HCT116 (cell line): Measurements from ENCODE around the gene TCF20. TPM values are rescaled to one million over a fixed set of nuclear protein-coding genes. Genes with fewer than 3 reads are reported as not detected.
A peak's percentile ranks its signal among the peaks of the same experiment; 100 is the strongest.

ENCODE experiments used
- ATAC-seq: fragments of 200-7000 bp; cut with Tn5 transposase; 2 replicates; pipeline ENCODE4 v1.9.1; 2020; ENCODE audit warnings: mild to moderate bottlenecking, moderate library complexity
- BruUV-seq: library from RNA; stranded (reverse); fragments of 400-500 nt; replicated peaks from 2 replicates; lab custom pipeline; 2021; lab: Mats Ljungman, UMichigan
- CTCF ChIA-PET: fragments of 300-600 bp; sonication (Branson Sonifier 250); formaldehyde crosslinking; loops from one replicate; lab custom pipeline; 2021; ENCODE audit warnings: antibody characterized with exemption; lab: Charles Lee
- POLR2A ChIA-PET: fragments of 300-600, 350-600 bp; sonication (Branson Sonifier 250); formaldehyde crosslinking; loops from one replicate; lab custom pipeline; 2021; ENCODE audit warnings: antibody characterized with exemption; lab: Charles Lee
- RAD21 ChIA-PET, 2 experiments: fragments of 300-600 bp; sonication (Branson Sonifier 250); formaldehyde crosslinking; loops; one replicate each; lab custom pipeline; 2023; ENCODE audit warnings: low total read pairs in 2 of 2; ENCODE audit not compliant: uncharacterized antibody in 2 of 2, unreplicated experiment in 2 of 2, low non-redundant PET in 1 of 2; lab: Charles Lee
- DNase-seq: peaks from one replicate; pipeline ENCODE4 v3.0.0-alpha.2; 2010; ENCODE audit warnings: low read depth, low spot score
- H2AFZ ChIP-seq: fragments of 200-600 bp; shearing (Covaris generic), sonication (generic); 2 replicates; pipeline ENCODE4 v1.6.1; 2017; ENCODE audit warnings: low read depth, mixed run types, mixed read lengths, antibody characterized with exemption, low read length; ENCODE audit not compliant: poor library complexity, severe bottlenecking
- H3K27ac ChIP-seq: 2 replicates; pipeline ENCODE4 v1.5.1; 2012; ENCODE audit warnings: low read depth, low read length
- H3K27me3 ChIP-seq: fragments of 200-600 bp; sonication (generic); 2 replicates; pipeline ENCODE4 v1.6.1; 2016; ENCODE audit warnings: mixed run types, low read length, mixed read lengths; ENCODE audit not compliant: insufficient read depth
- H3K36me3 ChIP-seq, 2 experiments: fragments of 200-500 bp in 1 of 2; fragments of 200-600 bp in 1 of 2; sonication (Bioruptor generic) in 1 of 2; sonication (generic) in 1 of 2; 2 replicates each; pipeline versions ENCODE4 v1.5.1 to v1.6.1; 2014 to 2016; ENCODE audit warnings: low read length in 2 of 2, inconsistent platforms in 1 of 2, mixed read lengths in 1 of 2, mixed run types in 1 of 2; ENCODE audit not compliant: insufficient read depth in 2 of 2, control insufficient read depth in 1 of 2
- H3K4me1 ChIP-seq, 2 experiments: fragments of 200-600 bp in 1 of 2; sonication (generic) in 1 of 2; 2 replicates each; pipeline versions ENCODE4 v1.5.1 to v1.6.1; 2012 to 2017; ENCODE audit warnings: low read length in 2 of 2, inconsistent platforms in 1 of 2, mild to moderate bottlenecking in 1 of 2, mixed read lengths in 1 of 2, mixed run types in 1 of 2, moderate library complexity in 1 of 2; ENCODE audit not compliant: insufficient read depth in 2 of 2, control insufficient read depth in 1 of 2
- H3K4me2 ChIP-seq: fragments of 200-600 bp; sonication (generic); 2 replicates; pipeline ENCODE4 v1.6.1; 2017; ENCODE audit warnings: mixed run types, low read length, mixed read lengths
- H3K4me3 ChIP-seq, 2 experiments: fragments of 200-600 bp in 1 of 2; sonication (generic) in 1 of 2; replicated peaks in 1 of 2; 2 replicates each; pipeline ENCODE4 v1.5.1; 2011 to 2016; ENCODE audit warnings: low read length in 2 of 2, control low read depth in 1 of 2, low read depth in 1 of 2, mild to moderate bottlenecking in 1 of 2, mixed read lengths in 1 of 2, mixed run types in 1 of 2
- H3K79me2 ChIP-seq: fragments of 200-600 bp; sonication (generic); 2 replicates; pipeline ENCODE4 v1.6.1; 2017; ENCODE audit warnings: mild to moderate bottlenecking, mixed run types, low read length, moderate library complexity, mixed read lengths; ENCODE audit not compliant: insufficient read depth
- H3K9ac ChIP-seq: fragments of 200-600 bp; sonication (generic); 2 replicates; pipeline ENCODE4 v1.6.1; 2016; ENCODE audit warnings: low read length, mixed read lengths
- H3K9me2 ChIP-seq: fragments of 200-600 bp; sonication (generic), shearing (Covaris generic); 2 replicates; pipeline ENCODE4 v1.6.1; 2017; ENCODE audit warnings: mixed run types, mild to moderate bottlenecking, moderate library complexity; ENCODE audit not compliant: insufficient read depth
- H3K9me3 ChIP-seq, 2 experiments: fragments of 200-500 bp in 1 of 2; fragments of 200-600 bp in 1 of 2; sonication (Bioruptor generic) in 1 of 2; sonication (generic) in 1 of 2; 2 replicates each; pipeline ENCODE4 v1.6.1; 2014 to 2017; ENCODE audit warnings: low read length in 2 of 2, mixed read lengths in 2 of 2, inconsistent platforms in 1 of 2, low read depth in 1 of 2, mild to moderate bottlenecking in 1 of 2, mixed run types in 1 of 2, moderate library complexity in 1 of 2; ENCODE audit not compliant: control insufficient read depth in 1 of 2, insufficient read depth in 1 of 2
- H4K20me1 ChIP-seq: fragments of 200-600 bp; sonication (generic), shearing (Covaris generic); 2 replicates; pipeline ENCODE4 v1.6.1; 2017; ENCODE audit warnings: mixed run types, mild to moderate bottlenecking, moderate library complexity; ENCODE audit not compliant: insufficient read depth
- CBX3 ChIP-seq: IDR thresholded peaks from 2 replicates; pipeline ENCODE4 v1.6.1; 2012; ENCODE audit warnings: low read depth
- CEBPB ChIP-seq: IDR thresholded peaks from 2 replicates; pipeline ENCODE4 v1.6.1; 2012; ENCODE audit warnings: low read depth
- EGR1 ChIP-seq: IDR thresholded peaks from 2 replicates; pipeline ENCODE4 v1.6.1; 2012; ENCODE audit warnings: low read depth
- FOSL1 ChIP-seq: IDR thresholded peaks from 2 replicates; pipeline ENCODE4 v1.6.1; 2012; ENCODE audit warnings: low read depth
- POLR2AphosphoS5 ChIP-seq: IDR thresholded peaks from 2 replicates; pipeline ENCODE4 v1.6.1; 2011; ENCODE audit warnings: mild to moderate bottlenecking, low read depth, low read length, moderate library complexity
- RAD21 ChIP-seq: IDR thresholded peaks from 2 replicates; pipeline ENCODE4 v1.6.1; 2012; ENCODE audit warnings: low read depth, mild to moderate bottlenecking
- SP1 ChIP-seq: IDR thresholded peaks from 2 replicates; pipeline ENCODE4 v1.6.1; 2012; ENCODE audit warnings: low read depth
- YY1 ChIP-seq: IDR thresholded peaks from 2 replicates; pipeline ENCODE4 v1.6.1; 2011; ENCODE audit warnings: low read length, low read depth, moderate library complexity, mild to moderate bottlenecking; ENCODE audit not compliant: insufficient replicate concordance; ENCODE audit errors: extremely low read depth
- ZFX ChIP-seq: fragments of 450-650 bp; IDR thresholded peaks from 2 replicates; pipeline ENCODE4 v1.6.1; 2017
- intact Hi-C: fragments of 100-400 bp; cut with micrococcal nuclease; formaldehyde crosslinking; loops from 2 replicates; pipeline ENCODE4 v1.10.0; 2022
- total RNA-seq: library from RNA; stranded (reverse); gene quantifications from one replicate; pipeline ENCODE4 v1.2.1, GENCODE V29; 2021; ENCODE audit not compliant: unreplicated experiment
- TF ChIP-seq, protein P1 (sequence below): IDR thresholded peaks from 2 replicates; pipeline ENCODE4 v1.6.1; 2011; ENCODE audit warnings: mild to moderate bottlenecking, low read length, moderate library complexity; ENCODE audit not compliant: insufficient replicate concordance; ENCODE audit errors: extremely low read depth
- TF ChIP-seq, protein P2 (sequence below): IDR thresholded peaks from 2 replicates; pipeline ENCODE4 v1.6.1; 2012
- TF ChIP-seq, protein P3 (sequence below), 3 experiments: fragments of 200-600 bp in 1 of 3; sonication (generic) in 1 of 3; IDR thresholded peaks in 2 of 3; conservative IDR thresholded peaks in 1 of 3; 2 replicates each; pipeline ENCODE4 v1.5.1; 2012 to 2017; ENCODE audit warnings: low read depth in 2 of 3, low read length in 2 of 3, antibody characterized with exemption in 1 of 3, borderline replicate concordance in 1 of 3, control low read depth in 1 of 3, mild to moderate bottlenecking in 1 of 3, mixed read lengths in 1 of 3, mixed run types in 1 of 3, moderate library complexity in 1 of 3; ENCODE audit not compliant: insufficient read depth in 1 of 3
- TF ChIP-seq, protein P4 (sequence below): IDR thresholded peaks from 2 replicates; pipeline ENCODE4 v1.6.1; 2012; ENCODE audit warnings: low read depth

TCF20 gene
- total RNA-seq, 1 experiment from 2014 or later, result 66.7 TPM

DNA sequence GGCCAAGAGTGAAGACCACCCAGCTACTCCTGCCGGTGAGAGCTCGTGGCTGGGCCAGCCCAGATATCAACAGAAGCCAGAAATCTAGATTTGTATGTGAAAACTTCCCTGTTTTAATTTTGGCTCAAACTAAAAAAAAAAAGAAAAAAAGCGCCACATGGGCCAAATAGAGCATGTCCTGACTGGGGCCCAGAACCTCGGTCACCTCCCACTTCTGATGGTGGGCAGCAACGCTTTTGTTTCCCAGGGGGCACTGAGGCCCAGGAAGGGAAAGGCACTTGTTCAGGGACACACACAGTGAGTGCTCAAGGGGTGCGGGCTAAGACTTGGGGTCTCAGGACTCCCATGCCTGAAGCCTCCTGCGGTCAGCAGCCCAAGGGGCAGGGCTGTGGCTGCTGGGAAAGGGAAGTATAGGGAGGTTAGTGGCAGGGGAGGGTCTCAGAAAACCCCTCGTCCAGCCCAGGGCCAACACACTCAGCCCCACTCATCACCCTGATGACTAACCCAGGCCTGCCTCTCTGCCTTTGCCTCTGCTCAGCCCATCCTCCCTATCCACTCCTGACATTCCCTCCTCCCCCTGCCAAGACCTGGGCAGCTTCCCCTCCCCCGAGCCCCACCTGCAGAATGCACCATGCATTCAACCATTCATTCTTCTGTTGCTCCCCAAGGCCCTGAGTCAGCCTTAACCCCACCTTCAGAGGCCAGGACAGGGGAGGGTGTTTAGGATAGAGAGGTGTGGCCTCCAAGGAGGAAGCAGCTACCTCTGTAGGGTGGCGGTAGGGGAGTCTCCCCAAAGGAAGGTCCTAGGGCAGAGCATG is 30.0 kb upstream of the TCF20 start:
- intact Hi-C loops, result no loop called here
- no peak overlapping the region for H3K4me3 ChIP-seq
- no peaks in the 10 kb centered on the region for H3K79me2 ChIP-seq
- H4K20me1 ChIP-seq, result no peaks in the 10 kb centered on the region
- peaks cover 14 to 31% of the 10 kb centered on the region in 2 experiments for H3K4me1 ChIP-seq
- CTCF ChIA-PET, result no interaction called here
- POLR2A ChIA-PET, result no interaction called here
- H3K36me3 ChIP-seq, result no peaks in the 10 kb centered on the region
- no peak for DNase-seq
- TF ChIP-seq YY1, result no peak
- no peak for TF ChIP-seq RAD21
- no peak for TF ChIP-seq POLR2AphosphoS5
- no peak for TF ChIP-seq CBX3
- no peak for TF ChIP-seq FOSL1
- TF ChIP-seq, protein P1, sequence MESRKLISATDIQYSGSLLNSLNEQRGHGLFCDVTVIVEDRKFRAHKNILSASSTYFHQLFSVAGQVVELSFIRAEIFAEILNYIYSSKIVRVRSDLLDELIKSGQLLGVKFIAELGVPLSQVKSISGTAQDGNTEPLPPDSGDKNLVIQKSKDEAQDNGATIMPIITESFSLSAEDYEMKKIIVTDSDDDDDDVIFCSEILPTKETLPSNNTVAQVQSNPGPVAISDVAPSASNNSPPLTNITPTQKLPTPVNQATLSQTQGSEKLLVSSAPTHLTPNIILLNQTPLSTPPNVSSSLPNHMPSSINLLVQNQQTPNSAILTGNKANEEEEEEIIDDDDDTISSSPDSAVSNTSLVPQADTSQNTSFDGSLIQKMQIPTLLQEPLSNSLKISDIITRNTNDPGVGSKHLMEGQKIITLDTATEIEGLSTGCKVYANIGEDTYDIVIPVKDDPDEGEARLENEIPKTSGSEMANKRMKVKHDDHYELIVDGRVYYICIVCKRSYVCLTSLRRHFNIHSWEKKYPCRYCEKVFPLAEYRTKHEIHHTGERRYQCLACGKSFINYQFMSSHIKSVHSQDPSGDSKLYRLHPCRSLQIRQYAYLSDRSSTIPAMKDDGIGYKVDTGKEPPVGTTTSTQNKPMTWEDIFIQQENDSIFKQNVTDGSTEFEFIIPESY, result no peak
- TF ChIP-seq, protein P2, sequence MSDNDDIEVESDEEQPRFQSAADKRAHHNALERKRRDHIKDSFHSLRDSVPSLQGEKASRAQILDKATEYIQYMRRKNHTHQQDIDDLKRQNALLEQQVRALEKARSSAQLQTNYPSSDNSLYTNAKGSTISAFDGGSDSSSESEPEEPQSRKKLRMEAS, result no peak; the same call in 1 of the 2 replicates
- TF ChIP-seq EGR1, result no peak
- TF ChIP-seq, protein P3, sequence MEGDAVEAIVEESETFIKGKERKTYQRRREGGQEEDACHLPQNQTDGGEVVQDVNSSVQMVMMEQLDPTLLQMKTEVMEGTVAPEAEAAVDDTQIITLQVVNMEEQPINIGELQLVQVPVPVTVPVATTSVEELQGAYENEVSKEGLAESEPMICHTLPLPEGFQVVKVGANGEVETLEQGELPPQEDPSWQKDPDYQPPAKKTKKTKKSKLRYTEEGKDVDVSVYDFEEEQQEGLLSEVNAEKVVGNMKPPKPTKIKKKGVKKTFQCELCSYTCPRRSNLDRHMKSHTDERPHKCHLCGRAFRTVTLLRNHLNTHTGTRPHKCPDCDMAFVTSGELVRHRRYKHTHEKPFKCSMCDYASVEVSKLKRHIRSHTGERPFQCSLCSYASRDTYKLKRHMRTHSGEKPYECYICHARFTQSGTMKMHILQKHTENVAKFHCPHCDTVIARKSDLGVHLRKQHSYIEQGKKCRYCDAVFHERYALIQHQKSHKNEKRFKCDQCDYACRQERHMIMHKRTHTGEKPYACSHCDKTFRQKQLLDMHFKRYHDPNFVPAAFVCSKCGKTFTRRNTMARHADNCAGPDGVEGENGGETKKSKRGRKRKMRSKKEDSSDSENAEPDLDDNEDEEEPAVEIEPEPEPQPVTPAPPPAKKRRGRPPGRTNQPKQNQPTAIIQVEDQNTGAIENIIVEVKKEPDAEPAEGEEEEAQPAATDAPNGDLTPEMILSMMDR (IDR thresholded peaks at IDR 0.05 in 2 of 3, conservative IDR thresholded peaks at IDR 0.05 in 1 of 3; ENCODE audit: borderline replicate concordance in 1 of 3, insufficient read depth in 1 of 3, low read depth in 2 of 3, low read length in 2 of 3), result no peak
- TF ChIP-seq, protein P4, sequence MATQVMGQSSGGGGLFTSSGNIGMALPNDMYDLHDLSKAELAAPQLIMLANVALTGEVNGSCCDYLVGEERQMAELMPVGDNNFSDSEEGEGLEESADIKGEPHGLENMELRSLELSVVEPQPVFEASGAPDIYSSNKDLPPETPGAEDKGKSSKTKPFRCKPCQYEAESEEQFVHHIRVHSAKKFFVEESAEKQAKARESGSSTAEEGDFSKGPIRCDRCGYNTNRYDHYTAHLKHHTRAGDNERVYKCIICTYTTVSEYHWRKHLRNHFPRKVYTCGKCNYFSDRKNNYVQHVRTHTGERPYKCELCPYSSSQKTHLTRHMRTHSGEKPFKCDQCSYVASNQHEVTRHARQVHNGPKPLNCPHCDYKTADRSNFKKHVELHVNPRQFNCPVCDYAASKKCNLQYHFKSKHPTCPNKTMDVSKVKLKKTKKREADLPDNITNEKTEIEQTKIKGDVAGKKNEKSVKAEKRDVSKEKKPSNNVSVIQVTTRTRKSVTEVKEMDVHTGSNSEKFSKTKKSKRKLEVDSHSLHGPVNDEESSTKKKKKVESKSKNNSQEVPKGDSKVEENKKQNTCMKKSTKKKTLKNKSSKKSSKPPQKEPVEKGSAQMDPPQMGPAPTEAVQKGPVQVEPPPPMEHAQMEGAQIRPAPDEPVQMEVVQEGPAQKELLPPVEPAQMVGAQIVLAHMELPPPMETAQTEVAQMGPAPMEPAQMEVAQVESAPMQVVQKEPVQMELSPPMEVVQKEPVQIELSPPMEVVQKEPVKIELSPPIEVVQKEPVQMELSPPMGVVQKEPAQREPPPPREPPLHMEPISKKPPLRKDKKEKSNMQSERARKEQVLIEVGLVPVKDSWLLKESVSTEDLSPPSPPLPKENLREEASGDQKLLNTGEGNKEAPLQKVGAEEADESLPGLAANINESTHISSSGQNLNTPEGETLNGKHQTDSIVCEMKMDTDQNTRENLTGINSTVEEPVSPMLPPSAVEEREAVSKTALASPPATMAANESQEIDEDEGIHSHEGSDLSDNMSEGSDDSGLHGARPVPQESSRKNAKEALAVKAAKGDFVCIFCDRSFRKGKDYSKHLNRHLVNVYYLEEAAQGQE, result no peak
- TF ChIP-seq ZFX, result no peak
- TF ChIP-seq CEBPB, result no peak
- no peak for TF ChIP-seq SP1
- H3K9me2 ChIP-seq, result no peaks in the 10 kb centered on the region
- no peak overlapping the region; the same call in 1 of the 2 replicates for H3K27ac ChIP-seq
- BruUV-seq, result no TSS peak
- ATAC-seq, result peak; percentile 78
- RAD21 ChIA-PET, result interaction anchor here in 1 of 2 experiments (0.7 kb wide), 1 partner anchor 69 kb away, joined by 5 read pairs; no protein-coding TSS in a partner anchor
- no peak overlapping the region for H3K9ac ChIP-seq
- H3K27me3 ChIP-seq, result no peaks in the 10 kb centered on the region
- no peaks in the 10 kb centered on the region for H3K9me3 ChIP-seq
- H3K4me2 ChIP-seq, result peak overlapping the region; percentile 39
- H2AFZ ChIP-seq, result no peak overlapping the region
